Daoy (cell line): Measurements from ENCODE around the gene EFEMP2. TPM values are rescaled to one million over a fixed set of nuclear protein-coding genes. Genes with fewer than 3 reads are reported as not detected.

Source experiments
- DNase-seq: peaks from one replicate; pipeline ENCODE4 v3.0.0-alpha.2; 2015; ENCODE audit warnings: low read depth
- total RNA-seq: library from RNA; depleted of rRNA; stranded (reverse); fragments of >200 nt; shearing (Covaris generic); gene quantifications from 2 replicates; pipeline ENCODE4 v1.2.3, GENCODE V29; 2014; rRNA removed

The EFEMP2 gene
- total RNA-seq, 1 experiment from 2014 or later, result 7.1 TPM

GRCh38 chr11:65826984-65827735, 45.4 kb downstream of the EFEMP2 start:
- DNase-seq, result no peak

DNA sequence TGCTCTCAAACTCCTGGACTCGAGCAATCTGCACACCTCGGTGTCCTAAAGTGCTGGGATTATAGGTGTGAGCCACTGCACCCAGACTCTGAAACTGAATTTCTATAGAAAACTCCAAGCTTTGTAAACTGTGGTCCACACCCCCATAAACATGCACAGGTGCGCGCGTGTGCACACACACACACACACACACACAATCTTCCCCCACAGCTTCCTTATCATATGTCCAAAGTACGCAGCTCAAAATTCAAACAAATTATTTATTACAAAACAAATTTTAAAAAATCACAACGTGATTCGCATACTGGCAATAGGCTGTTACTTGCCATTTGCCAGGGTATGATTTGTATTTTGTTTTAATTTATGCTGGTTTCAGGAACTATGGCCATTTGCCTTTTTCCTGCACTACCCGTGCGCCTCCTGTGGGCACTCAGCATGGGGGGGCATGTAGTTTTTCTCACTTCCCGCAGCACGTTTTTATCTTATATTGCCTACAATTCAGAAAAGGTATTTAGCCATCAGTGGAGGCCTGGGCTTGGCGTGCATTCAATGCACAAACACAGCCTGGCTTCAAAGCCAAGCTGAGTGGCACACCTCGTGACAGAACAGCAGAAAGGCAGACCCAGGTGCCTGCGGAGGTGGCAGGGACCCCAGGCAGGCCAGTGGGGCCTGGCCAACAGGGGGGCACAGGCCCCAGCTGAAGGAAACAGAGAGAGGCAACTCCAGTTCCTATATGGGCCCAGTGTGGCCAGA, 49.6 kb downstream of the EFEMP2 start:
- DNase-seq, result no peak

- DNase-seq, result no peak
Observed at GRCh38 chr11:65821107-65821506, 51.5 kb downstream of the EFEMP2 start.

GRCh38 chr11:65817835-65818680, 54.5 kb downstream of the EFEMP2 start:
- peak; percentile 90 for DNase-seq

- DNase-seq, result no peak
Observed at GRCh38 chr11:65817312-65817834, 55.2 kb downstream of the EFEMP2 start.

GRCh38 chr11:65816696-65817095, 55.9 kb downstream of the EFEMP2 start:
- DNase-seq, result no peak

Other genes starting within 250 kb of the EFEMP2 start
- gene SIPA1, start 234.7 kb downstream of the EFEMP2 start, total RNA-seq, result 11.1 and 12.6 TPM in 2 replicates
- 14.9 and 19.7 TPM in 2 replicates for gene RELA, start 209.9 kb downstream of the EFEMP2 start, total RNA-seq
- gene KAT5, start 160.5 kb downstream of the EFEMP2 start, total RNA-seq, result 59.4 and 66.9 TPM in 2 replicates
- gene RNASEH2C, start 152.0 kb downstream of the EFEMP2 start, total RNA-seq, result 61.2 and 80.5 TPM in 2 replicates
- gene AP5B1, start 91.8 kb downstream of the EFEMP2 start, total RNA-seq, result 10.7 and 13.0 TPM in 2 replicates
- not detected in 2 replicates for gene OVOL1, start 85.7 kb downstream of the EFEMP2 start, total RNA-seq
- 0.39 TPM in 1 of 2 replicates, not detected in the other for gene SNX32, start 38.8 kb downstream of the EFEMP2 start, total RNA-seq
- 1,524 and 1,831 TPM in 2 replicates for gene CFL1, start 14.6 kb downstream of the EFEMP2 start, total RNA-seq
- gene MUS81, start 12.4 kb downstream of the EFEMP2 start, total RNA-seq, result 54.9 and 63.1 TPM in 2 replicates
- 0.11 TPM in 1 of 2 replicates, not detected in the other for gene CTSW, start 7.0 kb upstream of the EFEMP2 start, total RNA-seq
- gene FIBP, start 15.7 kb upstream of the EFEMP2 start, total RNA-seq, result 104 and 124 TPM in 2 replicates
- 43.7 and 61.0 TPM in 2 replicates for gene CCDC85B, start 17.9 kb upstream of the EFEMP2 start, total RNA-seq
- gene FOSL1, start 27.6 kb upstream of the EFEMP2 start, total RNA-seq, result 54.0 and 59.3 TPM in 2 replicates
- gene C11orf68, start 46.3 kb upstream of the EFEMP2 start, total RNA-seq, result 12.5 and 19.1 TPM in 2 replicates
- gene DRAP1, start 46.6 kb upstream of the EFEMP2 start, total RNA-seq, result 267 and 294 TPM in 2 replicates
- not detected in 2 replicates for gene TSGA10IP, start 72.7 kb upstream of the EFEMP2 start, total RNA-seq
- 67.4 and 84.6 TPM in 2 replicates for gene SART1, start 88.9 kb upstream of the EFEMP2 start, total RNA-seq
- gene EIF1AD, start 129.4 kb upstream of the EFEMP2 start, total RNA-seq, result 58.6 and 60.9 TPM in 2 replicates
- 54.1 and 65.0 TPM in 2 replicates for gene BANF1, start 129.7 kb upstream of the EFEMP2 start, total RNA-seq
- gene CST6, start 139.2 kb upstream of the EFEMP2 start, total RNA-seq, result not detected in 2 replicates
- gene CATSPER1, start 153.7 kb upstream of the EFEMP2 start, total RNA-seq, result 0.45 and 1.3 TPM in 2 replicates
- not detected in 2 replicates for gene GAL3ST3, start 176.4 kb upstream of the EFEMP2 start, total RNA-seq
- 257 and 289 TPM in 2 replicates for gene SF3B2, start 179.6 kb upstream of the EFEMP2 start, total RNA-seq
- 10.9 and 13.0 TPM in 2 replicates for gene PACS1, start 197.5 kb upstream of the EFEMP2 start, total RNA-seq